K562 (cell line): ENCODE data around the gene PLPPR4. TPM values are rescaled to one million over a fixed set of nuclear protein-coding genes. Genes with fewer than 3 reads are reported as not detected.

Source experiments
- ATAC-seq: fragments of 200-7000 bp; cut with Tn5 transposase; 3 replicates; pipeline ENCODE4 v1.9.1; 2020; ENCODE audit warnings: moderate library complexity
- BruUV-seq: library from RNA; stranded (reverse); fragments of 400-500 nt; replicated peaks from 2 replicates; lab custom pipeline; 2021; lab: Mats Ljungman, UMichigan
- CTCF ChIA-PET: fragments of 300-600 bp; formaldehyde crosslinking; extraction: SDS; loops from one replicate; lab custom pipeline; 2021; ENCODE audit warnings: low intra/inter-chr PET ratio; lab: Yijun Ruan, JAX
- POLR2A ChIA-PET: fragments of 300-600, 350-650 bp; sonication (Branson Sonifier 250); formaldehyde crosslinking; extraction: SDS; loops from one replicate; lab custom pipeline; 2021; ENCODE audit warnings: antibody characterized with exemption, inconsistent platforms; lab: Yijun Ruan, JAX
- DNase-seq, 4 experiments: peaks; one replicate each; pipeline versions ENCODE4 v3.0.0 to v3.0.0-alpha.2; 2011 to 2018; ENCODE audit warnings: low spot score in 3 of 4, mixed read lengths in 3 of 4; ENCODE audit errors: extremely low read depth in 1 of 4
- FAIRE-seq: peaks from 2 replicates; lab custom pipeline; 2011; peaks lifted over from hg19 to GRCh38; lab: Jason Lieb, UNC
- H2AFZ ChIP-seq: 2 replicates; pipeline ENCODE4 v1.6.0; 2011; ENCODE audit warnings: low read depth, low read length, control low read depth, inconsistent platforms
- H3K27ac ChIP-seq: fragments of 200-600 bp; 3 replicates; pipeline ENCODE4 v1.8.0; 2011; ENCODE audit warnings: low read depth, mild to moderate bottlenecking, control low read depth, inconsistent platforms, low read length, moderate library complexity, mixed read lengths; ENCODE audit errors: extremely low read depth
- H3K27me3 ChIP-seq, 2 experiments: fragments of 300-600 bp in 1 of 2; 2 replicates in 1 of 2; 3 replicates in 1 of 2; pipeline versions ENCODE4 v1.6.0 to v1.8.0; 2011; ENCODE audit warnings: inconsistent platforms in 2 of 2, low read length in 2 of 2, mild to moderate bottlenecking in 1 of 2, mixed read lengths in 1 of 2, moderate library complexity in 1 of 2; ENCODE audit not compliant: control insufficient read depth in 2 of 2, insufficient read depth in 2 of 2
- H3K36me3 ChIP-seq: fragments of 300-600 bp; 3 replicates; pipeline ENCODE4 v1.8.0; 2011; ENCODE audit warnings: mild to moderate bottlenecking, low read length, inconsistent platforms; ENCODE audit not compliant: control insufficient read depth, insufficient read depth
- H3K4me1 ChIP-seq, 2 experiments: fragments of 200-600 bp in 1 of 2; replicated peaks in 1 of 2; 2 replicates in 1 of 2; 3 replicates in 1 of 2; pipeline versions ENCODE4 v1.5.1 to v1.8.0; 2011; ENCODE audit warnings: inconsistent platforms in 2 of 2, low read length in 2 of 2, mild to moderate bottlenecking in 1 of 2, mixed read lengths in 1 of 2, moderate library complexity in 1 of 2; ENCODE audit not compliant: control insufficient read depth in 2 of 2, insufficient read depth in 2 of 2
- H3K4me2 ChIP-seq: 2 replicates; pipeline ENCODE4 v1.6.1; 2011; ENCODE audit warnings: low read length, control low read depth, inconsistent platforms, mixed read lengths; ENCODE audit not compliant: insufficient read depth
- H3K4me3 ChIP-seq: fragments of 200-600 bp; sonication (generic), shearing (Covaris generic); 2 replicates; pipeline ENCODE4 v1.5.1; 2016; ENCODE audit warnings: control low read depth, inconsistent platforms
- H3K79me2 ChIP-seq: fragments of 200-600 bp; 3 replicates; pipeline ENCODE4 v1.8.0; 2011; ENCODE audit warnings: low read length, inconsistent platforms; ENCODE audit not compliant: control insufficient read depth, insufficient read depth
- H3K9ac ChIP-seq, 2 experiments: 2 replicates each; pipeline versions ENCODE4 v1.6.0 to v1.6.1; 2011; ENCODE audit warnings: low read depth in 2 of 2, low read length in 2 of 2, control low read depth in 1 of 2, inconsistent platforms in 1 of 2, mild to moderate bottlenecking in 1 of 2, mixed read lengths in 1 of 2; ENCODE audit not compliant: insufficient read depth in 1 of 2
- H3K9me1 ChIP-seq: one replicate; pipeline ENCODE4 v1.6.0; 2011; ENCODE audit warnings: inconsistent platforms, mild to moderate bottlenecking, low read length, moderate library complexity; ENCODE audit not compliant: control insufficient read depth, insufficient read depth
- H3K9me3 ChIP-seq: replicated peaks from 2 replicates; pipeline ENCODE4 v1.5.1; 2011; ENCODE audit warnings: low read depth, low read length, inconsistent platforms; ENCODE audit not compliant: control insufficient read depth, insufficient read depth
- H4K20me1 ChIP-seq: replicated peaks from 2 replicates; pipeline ENCODE4 v1.6.1; 2011; ENCODE audit warnings: low read length, inconsistent platforms, mixed read lengths; ENCODE audit not compliant: control insufficient read depth, insufficient read depth
- KLF1 ChIP-seq: fragments of 450-650 bp; IDR thresholded peaks from 2 replicates; pipeline ENCODE4 v1.6.1; 2016; ENCODE audit warnings: missing genetic modification characterization, missing compliant biosample characterization
- LARP7 ChIP-seq: fragments of 450-650 bp; IDR thresholded peaks from 2 replicates; pipeline ENCODE4 v1.6.1; 2016
- SMAD4 ChIP-seq: fragments of 250-450 bp; sonication (Bioruptor Pico); conservative IDR thresholded peaks from 2 replicates; pipeline ENCODE4 v1.8.0; 2021; ENCODE audit warnings: inconsistent platforms, mild to moderate bottlenecking, moderate library complexity
- ZBTB7A ChIP-seq: IDR thresholded peaks from 2 replicates; pipeline ENCODE4 v1.6.1; 2011; ENCODE audit warnings: low read depth, mild to moderate bottlenecking, low read length, moderate library complexity, borderline replicate concordance; ENCODE audit not compliant: control insufficient read depth
- WGBS: fragments of 100-300 bp; shearing (Covaris generic); methylation state at CpG from one replicate; pipeline ENCODE4 v1.1.6; 2016; ENCODE audit warnings: low coverage, mixed read lengths; ENCODE audit not compliant: insufficient coverage; ENCODE audit errors: missing lambda C conversion rate; 5-methylcytosine and 5-hydroxymethylcytosine counted together
- in situ Hi-C: fragments of 300-500 bp; cut with MboI; formaldehyde crosslinking; loops from 4 replicates; pipeline ENCODE4 v1.15.0; 2018; ENCODE audit warnings: inconsistent platforms, mixed read lengths
- intact Hi-C: fragments of 100-400 bp; cut with micrococcal nuclease; formaldehyde crosslinking; loops from 2 replicates; pipeline ENCODE4 v1.14.2; 2022
- polyA plus RNA-seq, 8 experiments: library from polyadenylated mRNA; depleted of rRNA in 4 of 8; stranded (reverse) in 5 of 8; unstranded in 3 of 8; fragments of >200 nt; fragmentation: Nextera tagmentation in 2 of 8; fragmentation: Illumina TruSeq in 1 of 8; extraction: Ambion mirVana in 2 of 8; extraction: Trizol in 1 of 8; gene quantifications; 2 replicates each; pipeline versions ENCODE4 v1.2.1 to v1.2.3, GENCODE V29; 2011 to 2014; ENCODE audit warnings: inconsistent platforms in 1 of 8, missing spikeins in 1 of 8
- total RNA-seq, 7 experiments: library from RNA; depleted of rRNA in 6 of 7; stranded (reverse); fragments of >200 nt in 6 of 7; fragmentation: Illumina TruSeq in 2 of 7; extraction: Trizol in 2 of 7; gene quantifications; 2 replicates each; pipeline versions ENCODE4 v1.2.1 to v1.2.3, GENCODE V29; 2011 to 2021; ENCODE audit warnings: low replicate concordance in 1 of 7
- TF ChIP-seq, protein P1 (sequence below), 2 experiments: fragments of 450-650 bp; conservative IDR thresholded peaks; 2 replicates each; pipeline ENCODE4 v1.6.1; 2017; ENCODE audit warnings: mild to moderate bottlenecking in 2 of 2, moderate library complexity in 2 of 2
- TF ChIP-seq, protein P2 (sequence below), 2 experiments: IDR thresholded peaks; 2 replicates each; pipeline ENCODE4 v1.6.1; 2012; ENCODE audit warnings: improper control_type of control experiment in 2 of 2, low read depth in 2 of 2, low read length in 2 of 2, borderline replicate concordance in 1 of 2
- TF ChIP-seq, protein P3 (sequence below), 2 experiments: fragments of 200-800 bp in 1 of 2; sonication (Bioruptor generic) in 1 of 2; sonication (generic) in 1 of 2; formaldehyde crosslinking in 1 of 2; IDR thresholded peaks in 1 of 2; conservative IDR thresholded peaks in 1 of 2; 2 replicates each; pipeline versions ENCODE4 v1.5.0 to v1.6.1; 2016 to 2020; ENCODE audit warnings: missing compliant biosample characterization in 1 of 2, missing genetic modification characterization in 1 of 2, missing genetic modification reagents in 1 of 2
- TF ChIP-seq, protein P4 (sequence below): fragments of 250-450 bp; sonication (Bioruptor Pico); IDR thresholded peaks from 2 replicates; pipeline ENCODE4 v1.4.0; 2020

Gene PLPPR4
- total and polyA plus RNA-seq, 9 of the 15 experiments (the other 6 are each of a cell fraction or from before 2014, with no cell fraction given): not detected

- in situ Hi-C loops: no loop called here
- no TSS peak for BruUV-seq
- WGBS: 9% methylated on average over 6 of the region's 6 CpGs
- TF ChIP-seq SMAD4 (no peak), LARP7 (no peak), ZBTB7A (no peak), KLF1 (tag) (no peak)
- TF ChIP-seq, protein P1, sequence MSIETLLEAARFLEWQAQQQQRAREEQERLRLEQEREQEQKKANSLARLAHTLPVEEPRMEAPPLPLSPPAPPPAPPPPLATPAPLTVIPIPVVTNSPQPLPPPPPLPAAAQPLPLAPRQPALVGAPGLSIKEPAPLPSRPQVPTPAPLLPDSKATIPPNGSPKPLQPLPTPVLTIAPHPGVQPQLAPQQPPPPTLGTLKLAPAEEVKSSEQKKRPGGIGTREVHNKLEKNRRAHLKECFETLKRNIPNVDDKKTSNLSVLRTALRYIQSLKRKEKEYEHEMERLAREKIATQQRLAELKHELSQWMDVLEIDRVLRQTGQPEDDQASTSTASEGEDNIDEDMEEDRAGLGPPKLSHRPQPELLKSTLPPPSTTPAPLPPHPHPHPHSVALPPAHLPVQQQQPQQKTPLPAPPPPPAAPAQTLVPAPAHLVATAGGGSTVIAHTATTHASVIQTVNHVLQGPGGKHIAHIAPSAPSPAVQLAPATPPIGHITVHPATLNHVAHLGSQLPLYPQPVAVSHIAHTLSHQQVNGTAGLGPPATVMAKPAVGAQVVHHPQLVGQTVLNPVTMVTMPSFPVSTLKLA (conservative IDR thresholded peaks at IDR 0.05): no peak
- TF ChIP-seq, protein P2, sequence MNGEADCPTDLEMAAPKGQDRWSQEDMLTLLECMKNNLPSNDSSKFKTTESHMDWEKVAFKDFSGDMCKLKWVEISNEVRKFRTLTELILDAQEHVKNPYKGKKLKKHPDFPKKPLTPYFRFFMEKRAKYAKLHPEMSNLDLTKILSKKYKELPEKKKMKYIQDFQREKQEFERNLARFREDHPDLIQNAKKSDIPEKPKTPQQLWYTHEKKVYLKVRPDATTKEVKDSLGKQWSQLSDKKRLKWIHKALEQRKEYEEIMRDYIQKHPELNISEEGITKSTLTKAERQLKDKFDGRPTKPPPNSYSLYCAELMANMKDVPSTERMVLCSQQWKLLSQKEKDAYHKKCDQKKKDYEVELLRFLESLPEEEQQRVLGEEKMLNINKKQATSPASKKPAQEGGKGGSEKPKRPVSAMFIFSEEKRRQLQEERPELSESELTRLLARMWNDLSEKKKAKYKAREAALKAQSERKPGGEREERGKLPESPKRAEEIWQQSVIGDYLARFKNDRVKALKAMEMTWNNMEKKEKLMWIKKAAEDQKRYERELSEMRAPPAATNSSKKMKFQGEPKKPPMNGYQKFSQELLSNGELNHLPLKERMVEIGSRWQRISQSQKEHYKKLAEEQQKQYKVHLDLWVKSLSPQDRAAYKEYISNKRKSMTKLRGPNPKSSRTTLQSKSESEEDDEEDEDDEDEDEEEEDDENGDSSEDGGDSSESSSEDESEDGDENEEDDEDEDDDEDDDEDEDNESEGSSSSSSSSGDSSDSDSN (IDR thresholded peaks at IDR 0.05; ENCODE audit: borderline replicate concordance in 1 of 2, low read depth in 2 of 2, low read length in 2 of 2): no peak
- TF ChIP-seq, protein P3, sequence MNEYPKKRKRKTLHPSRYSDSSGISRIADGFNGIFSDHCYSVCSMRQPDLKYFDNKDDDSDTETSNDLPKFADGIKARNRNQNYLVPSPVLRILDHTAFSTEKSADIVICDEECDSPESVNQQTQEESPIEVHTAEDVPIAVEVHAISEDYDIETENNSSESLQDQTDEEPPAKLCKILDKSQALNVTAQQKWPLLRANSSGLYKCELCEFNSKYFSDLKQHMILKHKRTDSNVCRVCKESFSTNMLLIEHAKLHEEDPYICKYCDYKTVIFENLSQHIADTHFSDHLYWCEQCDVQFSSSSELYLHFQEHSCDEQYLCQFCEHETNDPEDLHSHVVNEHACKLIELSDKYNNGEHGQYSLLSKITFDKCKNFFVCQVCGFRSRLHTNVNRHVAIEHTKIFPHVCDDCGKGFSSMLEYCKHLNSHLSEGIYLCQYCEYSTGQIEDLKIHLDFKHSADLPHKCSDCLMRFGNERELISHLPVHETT (CRISPR knock-in tag; conservative IDR thresholded peaks at IDR 0.05 in 1 of 2, IDR thresholded peaks at IDR 0.05 in 1 of 2): no peak
- TF ChIP-seq, protein P4, sequence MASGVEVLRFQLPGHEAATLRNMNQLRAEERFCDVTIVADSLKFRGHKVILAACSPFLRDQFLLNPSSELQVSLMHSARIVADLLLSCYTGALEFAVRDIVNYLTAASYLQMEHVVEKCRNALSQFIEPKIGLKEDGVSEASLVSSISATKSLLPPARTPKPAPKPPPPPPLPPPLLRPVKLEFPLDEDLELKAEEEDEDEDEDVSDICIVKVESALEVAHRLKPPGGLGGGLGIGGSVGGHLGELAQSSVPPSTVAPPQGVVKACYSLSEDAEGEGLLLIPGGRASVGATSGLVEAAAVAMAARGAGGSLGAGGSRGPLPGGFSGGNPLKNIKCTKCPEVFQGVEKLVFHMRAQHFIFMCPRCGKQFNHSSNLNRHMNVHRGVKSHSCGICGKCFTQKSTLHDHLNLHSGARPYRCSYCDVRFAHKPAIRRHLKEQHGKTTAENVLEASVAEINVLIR (CRISPR knock-in tag): no peak
Observed at GRCh38 chr1:99239690-99240089, 24.6 kb upstream of the PLPPR4 start.

More at GRCh38 chr1:99239690-99240089, 24.6 kb upstream of the PLPPR4 start:
- no peak overlapping the region for H3K27ac ChIP-seq
- H3K9me3 ChIP-seq: no peaks in the 10 kb centered on the region
- no peak overlapping the region for H3K9ac ChIP-seq
- H3K27me3 ChIP-seq: no peaks in the 10 kb centered on the region
- H3K9me1 ChIP-seq: no peaks in the 10 kb centered on the region
- H2AFZ ChIP-seq: no peak overlapping the region
- no peaks in the 10 kb centered on the region for H3K79me2 ChIP-seq
- no peak overlapping the region for H3K4me3 ChIP-seq
- intact Hi-C loops: no loop called here
- ATAC-seq (no peak), FAIRE-seq (no peak), DNase-seq (no peak)
- H3K36me3 ChIP-seq: no peaks in the 10 kb centered on the region
- no peaks in the 10 kb centered on the region for H3K4me1 ChIP-seq
- POLR2A ChIA-PET: no interaction called here
- no peak overlapping the region for H3K4me2 ChIP-seq
- CTCF ChIA-PET: no interaction called here
- no peaks in the 10 kb centered on the region for H4K20me1 ChIP-seq
